Upper lobe of left lung (tissue), 6 donors: ENCODE results near the gene TAF6. TPM values are rescaled to one million over a fixed set of nuclear protein-coding genes. Genes with fewer than 3 reads are reported as not detected.
A peak's percentile ranks its signal among the peaks of the same experiment; 100 is the strongest.

Source experiments
- ATAC-seq, 2 donors: fragments of 200-7000 bp; cut with Tn5 transposase; one replicate each; pipeline ENCODE4 v1.9.1; 2022; ENCODE audit warnings: mild to moderate bottlenecking in 2 of 2, moderate library complexity in 2 of 2; ENCODE audit not compliant: low FRiP score in 2 of 2
- DNase-seq, 2 donors: peaks; one replicate each; pipeline ENCODE4 v3.0.0-alpha.2; 2019 to 2020
- H3K27ac ChIP-seq, 4 donors: fragments of 200-600 bp; sonication (generic); one replicate each; pipeline ENCODE4 v1.5.1; 2016 to 2019
- H3K27me3 ChIP-seq, 4 donors: fragments of 200-600 bp; sonication (generic); one replicate each; pipeline ENCODE4 v1.5.1; 2017 to 2019
- H3K36me3 ChIP-seq, 4 donors: fragments of 200-600 bp; sonication (generic); one replicate each; pipeline ENCODE4 v1.5.1; 2016 to 2019
- H3K4me1 ChIP-seq, 4 donors: fragments of 200-600 bp; sonication (generic); one replicate each; pipeline ENCODE4 v1.5.1; 2018 to 2019
- H3K4me3 ChIP-seq, 4 donors: fragments of 200-600 bp; sonication (generic); one replicate each; pipeline ENCODE4 v1.5.1; 2017 to 2019; ENCODE audit warnings: mild to moderate bottlenecking in 2 of 4, moderate library complexity in 1 of 4
- H3K9me3 ChIP-seq, 4 donors: fragments of 200-600 bp; sonication (generic); one replicate each; pipeline ENCODE4 v1.5.1; 2018 to 2019
- EP300 ChIP-seq, 4 donors: sonication (generic); formaldehyde crosslinking; IDR thresholded peaks; one replicate each; pipeline ENCODE4 v1.5.1; 2017; ENCODE audit warnings: antibody characterized with exemption in 4 of 4, control low read depth in 2 of 4
- POLR2A ChIP-seq, 4 donors: fragments of 450-650 bp; IDR thresholded peaks; one replicate each; pipeline ENCODE4 v1.5.1; 2016 to 2017; ENCODE audit warnings: antibody characterized with exemption in 4 of 4, mild to moderate bottlenecking in 2 of 4
- POLR2AphosphoS5 ChIP-seq, 2 donors: sonication (generic); formaldehyde crosslinking; IDR thresholded peaks; one replicate each; pipeline ENCODE4 v1.5.1; 2017; ENCODE audit warnings: antibody characterized with exemption in 2 of 2
- WGBS, 2 donors: methylation state at CpG; one replicate each; pipeline ENCODE4 v1.1.5; 2017 to 2018; 5-methylcytosine and 5-hydroxymethylcytosine counted together
- total RNA-seq, 6 donors: library from RNA; depleted of rRNA in 4 of 6; stranded (reverse); fragments of >200 nt in 4 of 6; gene quantifications; one replicate each; pipeline versions ENCODE4 v1.1.0 to v1.2.1, GENCODE V29; 2016 to 2021
- TF ChIP-seq, protein P1 (sequence below), 6 experiments: fragments of 450-650 bp in 4 of 6; fragments of 200-600 bp in 2 of 6; sonication (generic) in 2 of 6; IDR thresholded peaks; one replicate each; pipeline ENCODE4 v1.5.1; 2016 to 2019; ENCODE audit warnings: antibody characterized with exemption in 6 of 6
- donor health status: DM: no; HTN: no; CAD: no; lungs with moderate emphysema.
- donor health status: DM: no; HTN: yes; CAD: no; lungs with severe emphysema.

TAF6 gene
- total RNA-seq, 6 donors from 2014 or later, result 33.4 to 76.5 (median 53.0) TPM

DNA sequence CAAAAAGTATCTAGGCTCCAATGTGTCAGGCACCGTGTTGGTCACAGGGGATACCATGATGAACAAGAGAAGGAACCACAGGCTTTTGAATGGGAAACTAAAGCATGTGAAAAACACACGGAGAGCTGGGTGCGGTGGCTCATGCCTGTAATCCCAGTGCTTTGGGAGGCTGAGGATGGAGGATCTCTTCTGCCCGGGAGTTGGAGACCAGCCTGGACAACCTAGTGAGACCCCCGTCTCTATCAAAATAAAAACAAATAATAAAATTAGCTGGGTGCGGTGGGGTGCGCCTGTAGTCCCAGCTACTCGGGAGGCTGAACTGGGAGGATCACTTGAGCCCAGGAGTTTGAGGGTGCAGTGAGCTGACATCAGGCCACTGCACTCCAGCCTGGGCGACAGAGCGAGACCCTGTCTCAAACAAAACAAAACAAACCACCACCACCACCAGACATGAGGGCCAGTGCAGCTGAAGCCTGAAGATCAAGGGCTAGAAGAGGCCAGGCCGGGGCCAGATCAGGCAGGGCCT, 31.0 kb downstream of the TAF6 start:
- H3K27ac ChIP-seq, result peak overlapping the region; percentile 79 to 90 (median 84)

DNA sequence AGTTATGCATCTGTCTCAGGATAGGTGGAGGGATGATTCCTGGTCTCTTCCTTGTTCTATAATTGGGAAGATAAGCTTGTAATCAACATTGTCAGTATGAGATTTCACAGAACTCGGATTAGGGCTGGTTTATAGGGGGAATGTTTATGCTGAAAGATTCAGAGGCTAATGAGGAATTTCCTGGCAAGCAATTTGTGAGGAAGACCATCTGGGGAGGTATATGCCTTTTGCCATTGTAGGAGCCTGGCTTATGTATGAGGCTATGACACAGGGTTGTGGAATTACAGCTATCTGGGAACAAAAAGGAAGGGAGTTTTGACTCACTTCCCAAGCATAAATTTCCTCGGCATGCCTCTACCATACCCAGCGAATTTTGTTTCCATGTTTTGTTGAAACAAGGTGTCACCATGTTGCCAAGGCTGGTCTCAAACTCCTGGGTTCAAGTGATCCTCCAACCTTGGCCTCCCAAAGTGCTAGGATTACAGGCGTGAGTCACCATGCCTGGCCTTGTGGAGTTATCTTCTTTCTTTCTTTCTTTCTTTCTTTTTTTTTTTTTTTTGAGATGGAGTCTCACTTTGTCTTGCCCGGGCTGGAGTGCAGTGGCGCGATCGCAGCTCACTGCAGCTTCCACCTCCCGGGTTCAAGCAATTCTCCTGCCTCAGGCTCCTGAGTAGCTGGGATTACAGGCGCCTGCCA, 32.0 kb downstream of the TAF6 start:
- Histone ChIP-seq H3K4me1 (peaks cover 17 to 28% (median 21%) of the 10 kb centered on the region in 4 donors), H3K36me3 (peaks cover 14 to 18% (median 17%) of the 10 kb centered on the region in 4 donors), H3K27me3 (no peaks in the 10 kb centered on the region), H3K9me3 (no peaks in the 10 kb centered on the region), H3K4me3 (no peak overlapping the region), H3K27ac (no peak overlapping the region)
- DNase-seq (no peak), ATAC-seq (no peak)
- 84 to 86% methylated on average over 10 of the region's 10 CpGs for WGBS, 2 donors
- no peak for TF ChIP-seq POLR2AphosphoS5 (IDR thresholded peaks at IDR 0.05)
- TF ChIP-seq, protein P1, sequence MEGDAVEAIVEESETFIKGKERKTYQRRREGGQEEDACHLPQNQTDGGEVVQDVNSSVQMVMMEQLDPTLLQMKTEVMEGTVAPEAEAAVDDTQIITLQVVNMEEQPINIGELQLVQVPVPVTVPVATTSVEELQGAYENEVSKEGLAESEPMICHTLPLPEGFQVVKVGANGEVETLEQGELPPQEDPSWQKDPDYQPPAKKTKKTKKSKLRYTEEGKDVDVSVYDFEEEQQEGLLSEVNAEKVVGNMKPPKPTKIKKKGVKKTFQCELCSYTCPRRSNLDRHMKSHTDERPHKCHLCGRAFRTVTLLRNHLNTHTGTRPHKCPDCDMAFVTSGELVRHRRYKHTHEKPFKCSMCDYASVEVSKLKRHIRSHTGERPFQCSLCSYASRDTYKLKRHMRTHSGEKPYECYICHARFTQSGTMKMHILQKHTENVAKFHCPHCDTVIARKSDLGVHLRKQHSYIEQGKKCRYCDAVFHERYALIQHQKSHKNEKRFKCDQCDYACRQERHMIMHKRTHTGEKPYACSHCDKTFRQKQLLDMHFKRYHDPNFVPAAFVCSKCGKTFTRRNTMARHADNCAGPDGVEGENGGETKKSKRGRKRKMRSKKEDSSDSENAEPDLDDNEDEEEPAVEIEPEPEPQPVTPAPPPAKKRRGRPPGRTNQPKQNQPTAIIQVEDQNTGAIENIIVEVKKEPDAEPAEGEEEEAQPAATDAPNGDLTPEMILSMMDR (IDR thresholded peaks at IDR 0.05), result no peak
- TF ChIP-seq POLR2A (IDR thresholded peaks at IDR 0.05), result no peak
- TF ChIP-seq EP300 (IDR thresholded peaks at IDR 0.05), result no peak

More for the DNA sequence above, 31.0 kb downstream of the TAF6 start:
- ATAC-seq (no peak), DNase-seq (no peak)
- Histone ChIP-seq H3K4me1 (peaks cover 12 to 21% (median 15%) of the 10 kb centered on the region in 4 donors), H3K4me3 (peak overlapping the region; percentile 68 to 92 (median 88)), H3K9me3 (no peaks in the 10 kb centered on the region), H3K27me3 (no peaks in the 10 kb centered on the region), H3K36me3 (peaks cover 23 to 27% (median 26%) of the 10 kb centered on the region in 4 donors)
- TF ChIP-seq POLR2AphosphoS5 (IDR thresholded peaks at IDR 0.05) (no peak), EP300 (IDR thresholded peaks at IDR 0.05) (no peak), POLR2A (IDR thresholded peaks at IDR 0.05) (no peak)
- TF ChIP-seq, protein P1 (IDR thresholded peaks at IDR 0.05), result no peak
- 78 to 87% methylated on average over 9 to 11 of the region's 11 CpGs for WGBS, 2 donors

DNA sequence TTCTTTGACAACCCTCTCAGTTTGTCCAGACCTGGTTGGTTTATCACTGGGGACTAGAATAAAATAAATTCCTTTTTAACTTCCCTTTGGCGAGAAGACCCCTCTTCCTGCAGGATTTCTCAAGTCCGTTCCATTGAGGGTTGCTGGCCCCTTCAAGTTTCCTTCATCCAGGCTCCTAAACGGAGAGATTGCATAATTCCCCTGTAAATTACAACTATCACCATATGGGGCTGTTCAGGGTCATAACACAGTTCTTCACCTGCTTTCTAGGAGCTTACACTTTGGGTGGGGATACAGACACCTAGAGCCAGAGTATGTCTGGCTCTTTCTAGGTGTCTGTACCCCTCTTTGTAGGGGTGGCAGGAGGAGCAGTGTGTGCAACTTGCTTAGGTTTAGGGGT, 33.6 kb downstream of the TAF6 start:
- no peak for DNase-seq
- Histone ChIP-seq H3K9me3 (no peaks in the 10 kb centered on the region), H3K4me3 (no peak overlapping the region), H3K27me3 (no peaks in the 10 kb centered on the region), H3K27ac (no peak overlapping the region), H3K4me1 (peaks cover 21 to 39% (median 30%) of the 10 kb centered on the region in 4 donors), H3K36me3 (peaks cover 0 to under 1% (median under 1%) of the 10 kb centered on the region in 4 donors)
- TF ChIP-seq POLR2AphosphoS5 (IDR thresholded peaks at IDR 0.05) (no peak), POLR2A (IDR thresholded peaks at IDR 0.05) (no peak), EP300 (IDR thresholded peaks at IDR 0.05) (no peak)
- TF ChIP-seq, protein P1 (IDR thresholded peaks at IDR 0.05), result no peak
- WGBS, 2 donors, result 31 to 52% methylated on average over 3 of the region's 3 CpGs
- no peak for ATAC-seq

DNA sequence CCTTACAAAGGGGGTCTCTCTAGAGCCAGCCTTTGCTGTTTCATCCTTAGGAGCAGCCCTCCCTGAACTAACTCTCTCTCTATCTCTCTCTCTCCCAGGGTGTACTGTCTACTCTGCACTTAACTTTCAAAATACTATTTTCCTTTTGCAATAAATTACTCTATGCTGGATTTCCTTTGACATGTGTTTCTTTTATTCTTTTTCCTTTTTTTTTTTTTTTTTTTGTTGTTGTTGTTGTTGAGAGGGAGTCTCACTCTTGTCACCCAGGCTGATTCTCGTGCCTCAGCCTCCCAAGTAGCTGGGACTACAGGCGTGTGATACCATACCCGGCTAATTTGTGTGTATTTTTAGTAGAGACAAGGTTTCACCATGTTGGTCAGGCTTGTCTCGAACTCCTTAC, 36.2 kb downstream of the TAF6 start:
- Histone ChIP-seq H3K27ac (peak overlapping the region in 1 of 4 donors; percentile 43), H3K4me3 (peak overlapping the region in 1 of 4 donors; percentile 80), H3K4me1 (peaks cover 20 to 41% (median 25%) of the 10 kb centered on the region in 4 donors), H3K36me3 (peaks cover 0 to 20% (median 3%) of the 10 kb centered on the region in 4 donors), H3K27me3 (no peaks in the 10 kb centered on the region), H3K9me3 (no peaks in the 10 kb centered on the region)
- ATAC-seq (no peak), DNase-seq (no peak)
- 57 to 62% methylated on average over 4 of the region's 4 CpGs for WGBS, 2 donors
- TF ChIP-seq EP300 (IDR thresholded peaks at IDR 0.05), result no peak
- no peak for TF ChIP-seq POLR2AphosphoS5 (IDR thresholded peaks at IDR 0.05)
- TF ChIP-seq POLR2A (IDR thresholded peaks at IDR 0.05), result no peak
- TF ChIP-seq, protein P1 (IDR thresholded peaks at IDR 0.05), result no peak
